GM21367 (cell line): Measurements from ENCODE around the gene KRTAP5-11.
"Not testable (repeated sequence)": the region's sequence is repeated elsewhere in the genome, so short reads cannot be mapped to it uniquely, and the experiment has no call there.

ENCODE experiments used
- ATAC-seq: cut with Tn5 transposase; IDR thresholded peaks from one replicate; pipeline ENCODE4 v1.9.1; 2021; ENCODE audit not compliant: unreplicated experiment

The KRTAP5-11 gene

DNA sequence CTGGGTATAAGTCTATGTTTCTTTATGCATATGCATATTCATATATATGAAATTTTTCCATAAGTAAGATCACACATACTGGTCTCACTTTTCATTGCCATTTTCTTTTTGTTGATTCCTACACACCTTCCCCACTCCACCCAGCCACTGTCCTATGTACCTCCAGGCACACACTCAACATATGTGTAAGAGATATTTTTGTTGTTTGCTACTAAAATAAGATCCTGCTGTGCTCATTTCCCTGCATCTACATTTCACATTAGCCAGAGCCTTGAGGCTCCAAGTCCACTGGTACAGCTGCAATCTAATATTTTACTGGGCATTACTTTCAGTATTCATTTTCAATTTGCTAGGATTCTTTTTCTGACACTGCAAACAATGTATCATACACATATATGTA is 25.4 kb downstream of the KRTAP5-11 start:
- ATAC-seq, result no peak

GRCh38 chr11:71556018-71556417 is 26.7 kb downstream of the KRTAP5-11 start:
- ATAC-seq, result no peak

GRCh38 chr11:71555508-71555907 is 27.2 kb downstream of the KRTAP5-11 start:
- ATAC-seq, result no peak

- ATAC-seq, result no peak
Observed at GRCh38 chr11:71554996-71555395, 27.7 kb downstream of the KRTAP5-11 start.

GRCh38 chr11:71551711-71552110 is 31.0 kb downstream of the KRTAP5-11 start:
- no peak for ATAC-seq

DNA sequence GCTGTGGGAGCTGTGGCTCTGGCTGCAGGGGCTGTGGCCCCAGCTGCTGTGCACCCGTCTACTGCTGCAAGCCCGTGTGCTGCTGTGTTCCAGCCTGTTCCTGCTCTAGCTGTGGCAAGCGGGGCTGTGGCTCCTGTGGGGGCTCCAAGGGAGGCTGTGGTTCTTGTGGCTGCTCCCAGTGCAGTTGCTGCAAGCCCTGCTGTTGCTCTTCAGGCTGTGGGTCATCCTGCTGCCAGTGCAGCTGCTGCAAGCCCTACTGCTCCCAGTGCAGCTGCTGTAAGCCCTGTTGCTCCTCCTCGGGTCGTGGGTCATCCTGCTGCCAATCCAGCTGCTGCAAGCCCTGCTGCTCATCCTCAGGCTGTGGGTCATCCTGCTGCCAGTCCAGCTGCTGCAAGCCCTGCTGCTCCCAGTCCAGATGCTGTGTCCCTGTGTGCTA is 33.9 kb downstream of the KRTAP5-11 start:
- ATAC-seq, result no peak

DNA sequence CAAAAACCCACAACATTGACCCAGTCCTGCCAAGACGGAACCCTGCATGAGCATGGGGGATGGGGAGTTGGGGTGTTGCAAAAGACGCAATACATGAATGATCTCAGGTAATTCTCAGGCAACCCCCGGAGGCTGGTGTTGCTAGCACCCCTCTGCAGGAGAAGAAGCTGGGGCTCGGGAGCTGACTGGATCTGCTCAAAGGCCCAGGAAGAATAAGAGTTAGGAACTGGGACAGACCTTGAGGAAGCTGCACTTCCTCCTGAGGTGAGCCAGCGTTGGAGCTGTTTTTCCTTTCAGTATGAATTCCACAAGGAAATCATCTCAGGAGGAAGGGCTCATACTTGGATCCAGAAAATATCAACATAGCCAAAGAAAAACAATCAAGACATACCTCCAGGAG is 34.6 kb downstream of the KRTAP5-11 start, which contains the start of gene KRTAP5-9:
Gene KRTAP5-9, plus strand, starts transcription at position 301 of the 400 bp plus-strand sequence. CDS start 238 bp downstream, outside the sequence.
- no peak for ATAC-seq

DNA sequence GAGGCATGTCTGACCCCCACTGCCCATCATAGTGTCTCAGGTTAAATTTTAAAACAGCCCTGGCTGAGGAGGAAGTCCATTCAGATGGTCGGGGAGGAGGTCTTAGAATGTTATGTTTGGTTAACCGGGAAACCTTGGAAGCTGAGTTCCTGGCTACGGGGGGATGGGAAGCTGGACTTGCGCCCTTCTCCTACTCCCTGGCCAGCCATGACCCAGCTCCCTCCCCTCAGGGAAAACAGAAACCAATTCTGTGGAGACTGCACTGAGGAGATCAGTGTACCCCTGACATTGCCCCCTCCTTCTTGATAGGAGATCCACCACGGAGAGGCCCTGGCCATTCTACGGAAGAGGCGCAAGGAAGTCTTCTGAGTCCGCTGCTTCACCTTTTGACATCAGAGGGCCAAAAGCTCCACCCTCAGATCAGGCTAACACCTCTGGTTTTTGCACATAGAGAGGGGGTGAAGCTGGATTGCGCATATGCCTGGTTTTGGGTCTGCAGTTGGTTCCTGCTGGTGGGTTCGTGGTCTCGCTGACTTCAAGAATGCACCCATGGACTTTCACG is 37.2 kb downstream of the KRTAP5-11 start:
- no peak for ATAC-seq

GRCh38 chr11:71544525-71545214 is 38.0 kb downstream of the KRTAP5-11 start:
- no peak for ATAC-seq

DNA sequence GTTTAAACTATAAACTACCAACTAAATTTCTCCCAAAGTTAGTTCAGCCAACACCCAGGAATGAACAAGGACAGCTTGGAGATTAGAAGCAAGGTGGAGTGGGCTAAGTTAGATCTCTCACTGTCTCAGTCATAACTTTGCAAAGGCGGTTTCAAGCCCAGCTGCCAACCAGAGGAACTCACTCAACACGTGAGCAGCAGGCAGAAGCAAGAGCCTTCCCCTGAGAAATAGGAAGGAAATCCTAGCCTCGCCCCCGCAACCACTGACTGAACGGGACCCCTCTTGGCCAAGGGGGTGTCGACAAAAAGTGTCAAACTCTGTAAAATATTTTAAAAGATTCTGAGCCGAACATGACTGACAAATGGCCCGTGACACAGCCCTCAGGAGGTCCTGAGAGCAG is 38.8 kb downstream of the KRTAP5-11 start:
- no peak for ATAC-seq

- no peak for ATAC-seq
Observed at GRCh38 chr11:71542879-71543777, 39.5 kb downstream of the KRTAP5-11 start.

- no peak for ATAC-seq
Observed at GRCh38 chr11:71542382-71542781, 40.3 kb downstream of the KRTAP5-11 start.

GRCh38 chr11:71540521-71541304 is 42.0 kb downstream of the KRTAP5-11 start:
- ATAC-seq, result not testable (repeated sequence)

GRCh38 chr11:71539971-71540370 is 42.7 kb downstream of the KRTAP5-11 start:
- not testable (repeated sequence) for ATAC-seq

DNA sequence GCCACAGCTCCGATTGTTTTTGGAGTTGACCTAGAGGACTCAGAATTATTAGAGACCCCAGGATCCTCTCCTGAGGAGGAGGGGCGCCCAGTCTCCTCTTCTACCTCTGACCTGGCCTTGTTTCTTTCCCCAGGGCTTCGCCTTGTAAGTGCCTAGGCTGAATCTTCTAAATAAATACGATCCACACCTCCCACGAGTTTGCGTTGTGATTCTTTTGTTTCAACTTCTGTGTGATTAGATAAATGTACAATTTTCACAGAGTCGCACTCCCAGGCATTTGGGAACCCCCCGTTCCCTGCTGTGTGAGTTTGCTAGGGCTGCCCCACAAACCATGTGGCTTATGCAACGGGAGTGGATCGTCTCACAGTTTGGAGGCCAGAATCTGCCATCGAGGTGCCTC is 43.7 kb downstream of the KRTAP5-11 start:
- ATAC-seq, result no peak

- no peak for ATAC-seq
Observed at GRCh38 chr11:71538666-71538990, 44.0 kb downstream of the KRTAP5-11 start.

DNA sequence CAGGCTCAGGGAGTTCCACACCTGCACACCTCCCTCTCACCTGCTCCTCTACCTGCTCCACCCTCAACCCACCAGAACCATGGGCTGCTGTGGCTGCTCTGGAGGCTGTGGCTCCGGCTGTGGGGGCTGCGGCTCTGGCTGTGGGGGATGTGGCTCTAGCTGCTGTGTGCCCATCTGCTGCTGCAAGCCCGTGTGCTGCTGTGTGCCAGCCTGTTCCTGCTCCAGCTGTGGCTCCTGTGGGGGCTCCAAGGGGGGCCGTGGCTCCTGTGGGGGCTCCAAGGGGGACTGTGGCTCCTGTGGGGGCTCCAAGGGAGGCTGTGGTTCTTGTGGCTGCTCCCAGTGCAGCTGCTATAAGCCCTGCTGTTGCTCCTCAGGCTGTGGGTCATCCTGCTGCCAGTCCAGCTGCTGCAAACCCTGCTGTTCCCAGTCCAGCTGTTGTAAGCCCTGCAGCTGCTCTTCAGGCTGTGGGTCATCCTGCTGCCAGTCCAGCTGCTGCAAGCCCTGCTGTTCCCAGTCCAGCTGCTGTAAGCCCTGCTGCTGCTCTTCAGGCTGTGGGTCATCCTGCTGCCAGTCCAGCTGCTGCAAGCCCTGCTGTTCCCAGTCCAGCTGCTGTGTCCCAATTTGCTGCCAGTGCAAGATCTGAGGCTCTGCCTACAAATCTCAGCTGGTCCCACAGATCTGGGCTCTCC is 44.6 kb downstream of the KRTAP5-11 start, which contains the start of gene KRTAP5-8:
Gene KRTAP5-8, plus strand, starts transcription at position 49 of the 689 bp plus-strand sequence. Its CDS starts 31 bp downstream, at position 80.
- ATAC-seq, result not testable (repeated sequence)

DNA sequence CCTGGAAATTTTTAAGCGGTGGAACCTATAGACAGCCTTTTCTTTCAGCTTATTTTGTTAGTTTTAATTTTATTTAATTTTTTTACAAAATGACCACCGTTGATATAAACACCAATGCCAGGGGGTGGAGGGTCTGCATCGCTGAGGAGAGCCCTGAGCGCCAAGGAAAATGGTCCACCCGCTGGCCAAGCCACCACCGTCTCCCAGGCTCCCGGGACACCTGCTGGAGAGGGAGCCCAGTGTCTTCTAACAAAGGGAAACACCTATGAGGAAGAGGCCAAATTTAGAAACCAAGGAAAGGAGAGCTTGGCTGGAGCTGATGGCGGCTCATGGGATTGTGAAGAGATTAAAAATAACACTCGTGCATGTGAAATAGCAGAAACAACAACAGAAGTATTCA is 45.1 kb downstream of the KRTAP5-11 start:
- no peak for ATAC-seq

- ATAC-seq, result no peak
Observed at GRCh38 chr11:71535825-71536224, 46.9 kb downstream of the KRTAP5-11 start.
